DOHH2 (cell line): ENCODE data around the gene PSMG1.

Experiments
- H3F3A ChIP-seq: fragments of 200-600 bp; sonication (generic), shearing (Covaris generic); 2 replicates; pipeline ENCODE4 v1.6.0; 2016; ENCODE audit warnings: antibody characterized with exemption, mild to moderate bottlenecking; ENCODE audit not compliant: control insufficient read depth, insufficient read depth
- H3K27ac ChIP-seq: fragments of 200-600 bp; sonication (generic); 2 replicates; pipeline ENCODE4 v1.5.1; 2014; ENCODE audit warnings: low read depth, mild to moderate bottlenecking, low read length, moderate library complexity
- H3K27me3 ChIP-seq: fragments of 200-600 bp; sonication (generic); 2 replicates; pipeline ENCODE4 v1.6.1; 2014; ENCODE audit warnings: mild to moderate bottlenecking, low read length, mixed read lengths; ENCODE audit not compliant: control insufficient read depth
- H3K36me3 ChIP-seq: fragments of 200-600 bp; sonication (generic); 2 replicates; pipeline ENCODE4 v1.6.1; 2014; ENCODE audit warnings: mild to moderate bottlenecking, low read length, moderate library complexity, mixed read lengths; ENCODE audit not compliant: control insufficient read depth
- H3K4me1 ChIP-seq: fragments of 200-600 bp; sonication (generic); 2 replicates; pipeline ENCODE4 v1.6.1; 2014; ENCODE audit warnings: mild to moderate bottlenecking, low read length, mixed read lengths; ENCODE audit not compliant: control insufficient read depth
- H3K4me2 ChIP-seq: fragments of 200-600 bp; sonication (generic); 2 replicates; pipeline ENCODE4 v1.6.0; 2014; ENCODE audit warnings: mild to moderate bottlenecking, low read length, moderate library complexity
- H3K4me3 ChIP-seq: fragments of 200-600 bp; sonication (generic); 2 replicates; pipeline ENCODE4 v1.5.1; 2014; ENCODE audit warnings: mild to moderate bottlenecking, low read length, mixed read lengths
- H3K79me2 ChIP-seq: fragments of 200-600 bp; sonication (generic); 2 replicates; pipeline ENCODE4 v1.6.1; 2014; ENCODE audit warnings: mild to moderate bottlenecking, low read length, mixed read lengths; ENCODE audit not compliant: control insufficient read depth
- H3K9me2 ChIP-seq: fragments of 200-600 bp; sonication (generic); replicated peaks from 2 replicates; pipeline ENCODE4 v1.6.1; 2014; ENCODE audit warnings: mild to moderate bottlenecking, low read length, mixed read lengths; ENCODE audit not compliant: control insufficient read depth
- H3K9me3 ChIP-seq: fragments of 200-600 bp; sonication (generic); 2 replicates; pipeline ENCODE4 v1.6.1; 2014; ENCODE audit warnings: antibody characterized with exemption, low read length, mixed read lengths; ENCODE audit not compliant: control insufficient read depth, insufficient read depth
- H4K20me1 ChIP-seq: fragments of 200-600 bp; sonication (generic); 2 replicates; pipeline ENCODE4 v1.6.0; 2014; ENCODE audit warnings: low read depth, mild to moderate bottlenecking, antibody characterized with exemption, low read length, moderate library complexity; ENCODE audit not compliant: control insufficient read depth, insufficient read depth
- CTCF ChIP-seq: fragments of 200-600 bp; sonication (generic); IDR thresholded peaks from one replicate; pipeline ENCODE4 v1.5.1; 2014; ENCODE audit warnings: antibody characterized with exemption, mild to moderate bottlenecking, low read depth, low read length; ENCODE audit not compliant: poor library complexity, severe bottlenecking
- EZH2phosphoT487 ChIP-seq: fragments of 200-600 bp; sonication (generic); IDR thresholded peaks from 2 replicates; pipeline ENCODE4 v1.6.1; 2017; ENCODE audit warnings: borderline replicate concordance, mild to moderate bottlenecking, antibody characterized with exemption, low read length, moderate library complexity, mixed read lengths

PSMG1 gene

GRCh38 chr21:39175154-39175553 is 8.1 kb downstream of the PSMG1 start:
- peaks cover 79% of the 10 kb centered on the region for H3K36me3 ChIP-seq
- no peaks in the 10 kb centered on the region for H3F3A ChIP-seq
- H3K79me2 ChIP-seq = peaks cover 7% of the 10 kb centered on the region
- no peak overlapping the region for H3K27ac ChIP-seq
- no peaks in the 10 kb centered on the region for H3K9me2 ChIP-seq
- H3K4me2 ChIP-seq = no peak overlapping the region
- no peaks in the 10 kb centered on the region for H3K4me1 ChIP-seq
- H4K20me1 ChIP-seq = peaks cover 3% of the 10 kb centered on the region; the same call in 1 of the 2 replicates
- no peak overlapping the region for H3K4me3 ChIP-seq
- H3K27me3 ChIP-seq = no peaks in the 10 kb centered on the region
- TF ChIP-seq EZH2phosphoT487 = no peak
- peak; percentile 13 for TF ChIP-seq CTCF
- H3K9me3 ChIP-seq = no peaks in the 10 kb centered on the region

DNA sequence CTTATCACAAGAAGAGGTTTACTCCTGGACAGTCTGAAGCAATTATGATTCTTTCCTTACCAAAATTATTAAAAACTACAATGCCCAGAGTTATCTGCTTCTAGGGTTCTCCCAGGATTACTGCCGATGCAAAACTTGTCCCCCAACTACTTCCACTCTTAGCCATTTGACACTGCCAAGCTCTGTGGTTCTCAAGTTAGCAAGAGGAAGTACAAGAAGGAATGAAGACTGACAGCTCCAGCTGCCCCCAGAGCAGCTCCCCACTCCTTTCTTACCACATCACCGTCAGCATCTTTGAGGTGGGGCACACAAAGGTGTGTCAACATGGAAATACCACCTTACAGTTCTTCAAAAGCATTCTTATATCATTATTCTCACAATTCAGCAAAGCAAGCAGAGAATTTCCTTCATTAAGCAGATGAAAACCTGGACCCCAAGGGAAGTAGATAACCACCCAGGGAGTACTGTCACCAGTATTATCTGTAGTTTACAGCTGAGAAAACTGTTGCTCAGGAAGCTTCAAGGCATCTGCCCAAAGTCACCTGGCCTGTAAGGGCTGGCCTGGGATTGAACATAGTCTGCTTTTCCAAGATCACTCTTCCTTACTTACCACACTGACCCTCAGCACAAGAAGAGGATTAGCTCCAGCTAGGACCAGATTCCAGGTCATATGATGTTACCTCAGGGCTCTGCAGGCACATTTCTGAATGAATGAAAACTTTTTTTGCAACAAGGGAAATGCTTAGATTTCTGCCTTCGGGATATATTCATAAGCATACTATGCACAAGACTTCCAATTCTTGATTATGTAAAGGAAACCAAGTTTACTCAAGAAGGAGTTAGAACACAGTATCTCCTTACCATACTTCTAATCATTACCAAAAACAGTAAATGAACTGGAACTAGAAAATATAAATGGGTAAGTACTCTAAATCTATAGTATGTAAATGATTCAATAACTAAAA is 9.3 kb downstream of the PSMG1 start:
- no peak overlapping the region for H3K4me3 ChIP-seq
- no peaks in the 10 kb centered on the region for H3K27me3 ChIP-seq
- H3F3A ChIP-seq = no peaks in the 10 kb centered on the region
- peaks cover 67% of the 10 kb centered on the region for H3K36me3 ChIP-seq
- H3K9me3 ChIP-seq = no peaks in the 10 kb centered on the region
- peaks cover 3% of the 10 kb centered on the region; the same call in 1 of the 2 replicates for H4K20me1 ChIP-seq
- H3K27ac ChIP-seq = no peak overlapping the region
- no peaks in the 10 kb centered on the region for H3K4me1 ChIP-seq
- no peak for TF ChIP-seq EZH2phosphoT487
- TF ChIP-seq CTCF = no peak
- H3K9me2 ChIP-seq = no peaks in the 10 kb centered on the region
- H3K4me2 ChIP-seq = no peak overlapping the region
- H3K79me2 ChIP-seq = 0 out of 2 replicates have a peak, but pooled peaks cover 2% of the 10 kb centered on the region

- no peaks in the 10 kb centered on the region for H3K79me2 ChIP-seq
- no peak overlapping the region for H3K4me3 ChIP-seq
- H3K4me2 ChIP-seq = no peak overlapping the region
- H3K4me1 ChIP-seq = no peaks in the 10 kb centered on the region
- no peaks in the 10 kb centered on the region for H3K9me2 ChIP-seq
- no peaks in the 10 kb centered on the region for H4K20me1 ChIP-seq
- no peak overlapping the region for H3K27ac ChIP-seq
- no peaks in the 10 kb centered on the region for H3F3A ChIP-seq
- H3K36me3 ChIP-seq = peaks cover 38% of the 10 kb centered on the region
- peaks cover under 1% of the 10 kb centered on the region; the same call in 1 of the 2 replicates for H3K9me3 ChIP-seq
- TF ChIP-seq EZH2phosphoT487 (no peak), CTCF (no peak)
- H3K27me3 ChIP-seq = no peaks in the 10 kb centered on the region
Observed at GRCh38 chr21:39169906-39170305, 13.3 kb downstream of the PSMG1 start.
